SH-SY5Y (cell line): ENCODE measurements around the gene AGXT2.

Source experiments
- GATA2 ChIP-seq: IDR thresholded peaks from 2 replicates; pipeline ENCODE4 v1.6.1; 2011; ENCODE audit warnings: mild to moderate bottlenecking, low read depth, low read length
- GATA3 ChIP-seq: IDR thresholded peaks from 2 replicates; pipeline ENCODE4 v1.6.1; 2011; ENCODE audit warnings: low read depth, mild to moderate bottlenecking, low read length, moderate library complexity

DNA sequence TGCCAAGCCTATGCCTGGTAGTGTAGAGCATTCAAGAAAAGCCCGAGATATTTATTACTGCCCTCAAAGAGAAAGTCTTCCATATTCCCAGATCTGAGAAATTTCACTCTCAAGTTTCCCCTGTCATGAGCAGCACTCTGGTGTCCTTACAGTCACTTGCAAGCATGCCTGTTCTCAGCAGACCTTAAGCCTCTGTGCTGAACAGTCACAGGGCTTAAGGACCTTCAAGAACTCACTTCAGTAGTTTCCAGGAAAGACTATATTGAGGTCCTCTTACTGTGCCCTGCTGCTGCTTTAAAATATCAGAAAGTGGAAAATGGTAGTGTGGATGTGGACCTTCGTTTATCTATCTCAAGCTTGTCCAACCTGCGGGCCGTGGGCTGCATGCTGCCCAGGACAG is 64.9 kb downstream of the AGXT2 start:
- TF ChIP-seq GATA2 (no peak), GATA3 (no peak)
